ENCODE data around the gene TESMIN. TPM values are rescaled to one million over a fixed set of nuclear protein-coding genes. Genes with fewer than 3 reads are reported as not detected.
A peak's percentile ranks its signal among the peaks of the same experiment; 100 is the strongest.

The TESMIN gene
- polyA plus RNA-seq, 1 donor: 10.0 TPM

- peaks cover 11% of the 10 kb centered on the region for H3K9me3 ChIP-seq (ENCODE audit: control insufficient read depth, low read depth, low read length)
- H3K27ac ChIP-seq (ENCODE audit: low read length): no peak overlapping the region
- H3K4me3 ChIP-seq (ENCODE audit: low read length): no peak overlapping the region
- 100% methylated on average over 2 of the region's 6 CpGs for whole genome bisulfite sequencing (ENCODE audit: insufficient coverage, low lambda C conversion rate)
- no peaks in the 10 kb centered on the region for H3K36me3 ChIP-seq (ENCODE audit: control insufficient read depth, insufficient read depth, low read length)
- no peak for DNase-seq
- H3K4me1 ChIP-seq (ENCODE audit: control insufficient read depth, insufficient read depth, low read length): no peaks in the 10 kb centered on the region
- H3K27me3 ChIP-seq (ENCODE audit: control insufficient read depth, insufficient read depth, low read length): no peaks in the 10 kb centered on the region
Observed at GRCh38 chr11:68673306-68673945, 77.9 kb downstream of the TESMIN start.

GRCh38 chr11:68670208-68670992 is 80.9 kb downstream of the TESMIN start:
- no peak for DNase-seq
- Histone ChIP-seq H3K27ac (ENCODE audit: low read length) (no peak overlapping the region), H3K9me3 (ENCODE audit: control insufficient read depth, low read depth, low read length) (peaks cover 11% of the 10 kb centered on the region), H3K36me3 (ENCODE audit: control insufficient read depth, insufficient read depth, low read length) (no peaks in the 10 kb centered on the region), H3K27me3 (ENCODE audit: control insufficient read depth, insufficient read depth, low read length) (no peaks in the 10 kb centered on the region), H3K4me3 (ENCODE audit: low read length) (no peak overlapping the region), H3K4me1 (ENCODE audit: control insufficient read depth, insufficient read depth, low read length) (no peaks in the 10 kb centered on the region)
- no CpG with 5 or more reads among the region's 33 CpGs for WGBS (ENCODE audit: insufficient coverage, low lambda C conversion rate)

- WGBS (ENCODE audit: insufficient coverage, low lambda C conversion rate): no CpG with 5 or more reads among the region's 27 CpGs
- no peaks in the 10 kb centered on the region for H3K36me3 ChIP-seq (ENCODE audit: control insufficient read depth, insufficient read depth, low read length)
- H3K27ac ChIP-seq (ENCODE audit: low read length): no peak overlapping the region
- no peaks in the 10 kb centered on the region for H3K27me3 ChIP-seq (ENCODE audit: control insufficient read depth, insufficient read depth, low read length)
- H3K9me3 ChIP-seq (ENCODE audit: control insufficient read depth, low read depth, low read length): peaks cover 11% of the 10 kb centered on the region
- no peak overlapping the region for H3K4me3 ChIP-seq (ENCODE audit: low read length)
- no peaks in the 10 kb centered on the region for H3K4me1 ChIP-seq (ENCODE audit: control insufficient read depth, insufficient read depth, low read length)
- no peak for DNase-seq
Observed at GRCh38 chr11:68669301-68670090, 81.8 kb downstream of the TESMIN start.

GRCh38 chr11:68667511-68668500 is 83.5 kb downstream of the TESMIN start:
- DNase-seq: peak in 1 of 2 donors; percentile 60
- Histone ChIP-seq H3K36me3 (ENCODE audit: control insufficient read depth, insufficient read depth, low read length) (no peaks in the 10 kb centered on the region), H3K4me3 (ENCODE audit: low read length) (no peak overlapping the region), H3K9me3 (ENCODE audit: control insufficient read depth, low read depth, low read length) (peaks cover 3% of the 10 kb centered on the region), H3K4me1 (ENCODE audit: control insufficient read depth, insufficient read depth, low read length) (no peaks in the 10 kb centered on the region), H3K27ac (ENCODE audit: low read length) (no peak overlapping the region), H3K27me3 (ENCODE audit: control insufficient read depth, insufficient read depth, low read length) (no peaks in the 10 kb centered on the region)
- 80% methylated on average over 1 of the region's 21 CpGs for WGBS (ENCODE audit: insufficient coverage, low lambda C conversion rate)

- Histone ChIP-seq H3K27ac (ENCODE audit: low read length) (no peak overlapping the region), H3K4me1 (ENCODE audit: control insufficient read depth, insufficient read depth, low read length) (no peaks in the 10 kb centered on the region), H3K4me3 (ENCODE audit: low read length) (no peak overlapping the region), H3K27me3 (ENCODE audit: control insufficient read depth, insufficient read depth, low read length) (no peaks in the 10 kb centered on the region), H3K9me3 (ENCODE audit: control insufficient read depth, low read depth, low read length) (peaks cover 3% of the 10 kb centered on the region), H3K36me3 (ENCODE audit: control insufficient read depth, insufficient read depth, low read length) (no peaks in the 10 kb centered on the region)
- no peak for DNase-seq
- WGBS (ENCODE audit: insufficient coverage, low lambda C conversion rate): 40% methylated on average over 1 of the region's 15 CpGs
Observed at GRCh38 chr11:68666849-68667248, 84.5 kb downstream of the TESMIN start.

GRCh38 chr11:68665436-68665835 is 85.9 kb downstream of the TESMIN start:
- Histone ChIP-seq H3K4me3 (ENCODE audit: low read length) (no peak overlapping the region), H3K4me1 (ENCODE audit: control insufficient read depth, insufficient read depth, low read length) (no peaks in the 10 kb centered on the region), H3K27me3 (ENCODE audit: control insufficient read depth, insufficient read depth, low read length) (no peaks in the 10 kb centered on the region), H3K27ac (ENCODE audit: low read length) (no peak overlapping the region), H3K9me3 (ENCODE audit: control insufficient read depth, low read depth, low read length) (peaks cover 3% of the 10 kb centered on the region), H3K36me3 (ENCODE audit: control insufficient read depth, insufficient read depth, low read length) (no peaks in the 10 kb centered on the region)
- no peak for DNase-seq
- 40% methylated on average over 2 of the region's 16 CpGs for WGBS (ENCODE audit: insufficient coverage, low lambda C conversion rate)

- DNase-seq: no peak
- Histone ChIP-seq H3K36me3 (ENCODE audit: control insufficient read depth, insufficient read depth, low read length) (no peaks in the 10 kb centered on the region), H3K4me3 (ENCODE audit: low read length) (no peak overlapping the region), H3K4me1 (ENCODE audit: control insufficient read depth, insufficient read depth, low read length) (no peaks in the 10 kb centered on the region), H3K9me3 (ENCODE audit: control insufficient read depth, low read depth, low read length) (no peaks in the 10 kb centered on the region), H3K27ac (ENCODE audit: low read length) (no peak overlapping the region), H3K27me3 (ENCODE audit: control insufficient read depth, insufficient read depth, low read length) (no peaks in the 10 kb centered on the region)
- WGBS (ENCODE audit: insufficient coverage, low lambda C conversion rate): no CpG with 5 or more reads among the region's 7 CpGs
Observed at GRCh38 chr11:68664906-68665305, 86.4 kb downstream of the TESMIN start.

GRCh38 chr11:68664141-68664540 is 87.2 kb downstream of the TESMIN start:
- DNase-seq: no peak
- WGBS (ENCODE audit: insufficient coverage, low lambda C conversion rate): no CpG with 5 or more reads among the region's 9 CpGs
- no peaks in the 10 kb centered on the region for H3K9me3 ChIP-seq (ENCODE audit: control insufficient read depth, low read depth, low read length)
- H3K27me3 ChIP-seq (ENCODE audit: control insufficient read depth, insufficient read depth, low read length): no peaks in the 10 kb centered on the region
- no peak overlapping the region for H3K4me3 ChIP-seq (ENCODE audit: low read length)
- H3K4me1 ChIP-seq (ENCODE audit: control insufficient read depth, insufficient read depth, low read length): peaks cover 4% of the 10 kb centered on the region
- H3K36me3 ChIP-seq (ENCODE audit: control insufficient read depth, insufficient read depth, low read length): no peaks in the 10 kb centered on the region
- no peak overlapping the region for H3K27ac ChIP-seq (ENCODE audit: low read length)

GRCh38 chr11:68663482-68664010 is 87.8 kb downstream of the TESMIN start:
- no CpG with 5 or more reads among the region's 18 CpGs for WGBS (ENCODE audit: insufficient coverage, low lambda C conversion rate)
- Histone ChIP-seq H3K4me3 (ENCODE audit: low read length) (no peak overlapping the region), H3K9me3 (ENCODE audit: control insufficient read depth, low read depth, low read length) (no peaks in the 10 kb centered on the region), H3K4me1 (ENCODE audit: control insufficient read depth, insufficient read depth, low read length) (peaks cover 4% of the 10 kb centered on the region), H3K27ac (ENCODE audit: low read length) (no peak overlapping the region), H3K36me3 (ENCODE audit: control insufficient read depth, insufficient read depth, low read length) (no peaks in the 10 kb centered on the region), H3K27me3 (ENCODE audit: control insufficient read depth, insufficient read depth, low read length) (no peaks in the 10 kb centered on the region)
- DNase-seq: no peak
